Panc1 (cell line): ENCODE measurements around the gene ZNF804B.

Experiments
- CTCF ChIP-seq: fragments of 450-650 bp; IDR thresholded peaks from 2 replicates; pipeline ENCODE4 v1.5.1; 2017; ENCODE audit warnings: mild to moderate bottlenecking
- POLR2AphosphoS5 ChIP-seq: IDR thresholded peaks from 2 replicates; pipeline ENCODE4 v1.6.1; 2012; ENCODE audit warnings: mild to moderate bottlenecking, low read depth, low read length, moderate library complexity
- REST ChIP-seq, 2 experiments: IDR thresholded peaks; 2 replicates each; pipeline ENCODE4 v1.6.1; 2011 to 2012; ENCODE audit warnings: low read depth in 2 of 2, control low read depth in 1 of 2, low read length in 1 of 2, mild to moderate bottlenecking in 1 of 2, moderate library complexity in 1 of 2; ENCODE audit not compliant: insufficient read depth in 1 of 2
- SIN3A ChIP-seq: IDR thresholded peaks from 2 replicates; pipeline ENCODE4 v1.6.1; 2012; ENCODE audit warnings: low read depth, mild to moderate bottlenecking, low read length, moderate library complexity, borderline replicate concordance; ENCODE audit not compliant: insufficient read depth
- TCF7L2 ChIP-seq: IDR thresholded peaks from 2 replicates; pipeline ENCODE4 v1.6.1; 2011; ENCODE audit warnings: mild to moderate bottlenecking, low read depth, low read length, inconsistent platforms

GRCh38 chr7:89145801-89146200 lies 386.3 kb downstream of the ZNF804B start:
- TF ChIP-seq CTCF (no peak), POLR2AphosphoS5 (no peak), REST (IDR thresholded peaks at IDR 0.05; ENCODE audit: insufficient read depth in 1 of 2, low read depth in 2 of 2, low read length in 1 of 2) (no peak), SIN3A (no peak), TCF7L2 (no peak)
